Measurements from ENCODE around the gene YY2.
"Not testable (repeated sequence)": the region's sequence is repeated elsewhere in the genome, so short reads cannot be mapped to it uniquely, and the experiment has no call there.

The YY2 gene

GRCh38 chrX:21855937-21856415 is at the start of gene YY2:
YY2 (plus strand) TSS chrX:21855987; CDS start chrX:21856485, 498 bp downstream.
- no peak for DNase-seq

- DNase-seq: no peak
Observed at GRCh38 chrX:21806691-21807090, 49.1 kb upstream of the YY2 start.

GRCh38 chrX:21811832-21812231 is 44.0 kb upstream of the YY2 start:
- DNase-seq: no peak

GRCh38 chrX:21812628-21813027 is 43.2 kb upstream of the YY2 start:
- no peak for DNase-seq

GRCh38 chrX:21813612-21814368 is 42.0 kb upstream of the YY2 start:
- no peak for DNase-seq

- no peak for DNase-seq
Observed at GRCh38 chrX:21816136-21816535, 39.7 kb upstream of the YY2 start.

- not testable (repeated sequence) for DNase-seq
Observed at GRCh38 chrX:21820170-21820569, 35.6 kb upstream of the YY2 start.

- DNase-seq: no peak
Observed at GRCh38 chrX:21821875-21822274, 33.9 kb upstream of the YY2 start.

- no peak for DNase-seq
Observed at GRCh38 chrX:21831496-21831895, 24.3 kb upstream of the YY2 start.

GRCh38 chrX:21837056-21837455 is 18.7 kb upstream of the YY2 start:
- no peak for DNase-seq

GRCh38 chrX:21838937-21839333 is 16.9 kb upstream of the YY2 start:
- no peak for DNase-seq

- no peak for DNase-seq
Observed at GRCh38 chrX:21839334-21840192, 16.2 kb upstream of the YY2 start, which contains the start of gene MBTPS2. MBTPS2 (plus strand) TSS chrX:21839617; CDS start chrX:21839735, 118 bp downstream.

GRCh38 chrX:21840193-21840545 is 15.6 kb upstream of the YY2 start:
- no peak for DNase-seq

- no peak for DNase-seq
Observed at GRCh38 chrX:21843179-21843578, 12.6 kb upstream of the YY2 start.

GRCh38 chrX:21845096-21845495 is 10.7 kb upstream of the YY2 start:
- no peak for DNase-seq

- DNase-seq: no peak
Observed at GRCh38 chrX:21847342-21847741, 8.4 kb upstream of the YY2 start.

- no peak for DNase-seq
Observed at GRCh38 chrX:21853578-21853977, 2.2 kb upstream of the YY2 start.

GRCh38 chrX:21856504-21856903 is 717 bp downstream of the YY2 start:
- no peak for DNase-seq

- no peak for DNase-seq
Observed at GRCh38 chrX:21863241-21863640, 7.5 kb downstream of the YY2 start.

- DNase-seq: no peak
Observed at GRCh38 chrX:21865436-21865835, 9.6 kb downstream of the YY2 start.

GRCh38 chrX:21870494-21870893 is 14.7 kb downstream of the YY2 start:
- DNase-seq: no peak

- no peak for DNase-seq
Observed at GRCh38 chrX:21873063-21873775, 17.4 kb downstream of the YY2 start.

- DNase-seq: not testable (repeated sequence)
Observed at GRCh38 chrX:21874182-21874581, 18.4 kb downstream of the YY2 start.
